K562 (cell line): Measurements from ENCODE around the gene EFCAB8. TPM values are rescaled to one million over a fixed set of nuclear protein-coding genes. Genes with fewer than 3 reads are reported as not detected.

Source experiments
- CBFA2T2 ChIP-seq: fragments of 450-650 bp; conservative IDR thresholded peaks from 2 replicates; pipeline ENCODE4 v1.6.1; 2017; ENCODE audit warnings: mild to moderate bottlenecking
- EGR1 ChIP-seq: fragments of 450-650 bp; conservative IDR thresholded peaks from 2 replicates; pipeline ENCODE4 v1.6.1; 2017; ENCODE audit warnings: mild to moderate bottlenecking
- ETS2 ChIP-seq: IDR thresholded peaks from 2 replicates; pipeline ENCODE4 v1.6.1; 2016; ENCODE audit warnings: borderline replicate concordance, missing genetic modification characterization, mild to moderate bottlenecking, moderate library complexity, missing compliant biosample characterization; ENCODE audit not compliant: poor library complexity, severe bottlenecking
- HES1 ChIP-seq: fragments of 450-650 bp; IDR thresholded peaks from 2 replicates; pipeline ENCODE4 v1.6.1; 2016; ENCODE audit warnings: low read depth, mild to moderate bottlenecking, moderate library complexity
- HMGN3 ChIP-seq: IDR thresholded peaks from 2 replicates; pipeline ENCODE4 v1.6.1; 2011; ENCODE audit warnings: borderline replicate concordance, low read depth, mild to moderate bottlenecking, mixed read lengths, low read length; ENCODE audit not compliant: insufficient read length; ENCODE audit errors: extremely low read depth
- HNRNPK ChIP-seq: fragments of 200-400 bp; formaldehyde crosslinking; IDR thresholded peaks from one replicate; pipeline ENCODE4 v1.6.1; 2018; ENCODE audit warnings: mild to moderate bottlenecking, low read depth, low read length; ENCODE audit not compliant: poor library complexity, severe bottlenecking
- REST ChIP-seq, 2 experiments: fragments of 450-650 bp; formaldehyde crosslinking in 1 of 2; IDR thresholded peaks; 2 replicates each; pipeline versions ENCODE4 v1.4.0 to v1.6.1; 2014 to 2020; ENCODE audit warnings: mild to moderate bottlenecking in 2 of 2, borderline replicate concordance in 1 of 2, low read depth in 1 of 2
- RUNX1 ChIP-seq: sonication (generic); IDR thresholded peaks from 2 replicates; pipeline ENCODE4 v1.6.1; 2016; ENCODE audit warnings: antibody characterized with exemption, low read depth
- SAFB2 ChIP-seq: fragments of 200-400 bp; formaldehyde crosslinking; IDR thresholded peaks from 2 replicates; pipeline ENCODE4 v1.6.1; 2018; ENCODE audit warnings: borderline replicate concordance, low read length, low read depth, moderate library complexity; ENCODE audit not compliant: severe bottlenecking
- SMC3 ChIP-seq: conservative IDR thresholded peaks from 2 replicates; pipeline ENCODE4 v1.6.1; 2011; ENCODE audit warnings: low read depth, low read length, improper control_type of control experiment; ENCODE audit not compliant: insufficient read depth
- SRSF3 ChIP-seq: fragments of 200-400 bp; formaldehyde crosslinking; IDR thresholded peaks from 2 replicates; pipeline ENCODE4 v1.6.1; 2016; ENCODE audit warnings: mild to moderate bottlenecking, low read length, moderate library complexity; ENCODE audit not compliant: insufficient read depth
- ZNF140 ChIP-seq: fragments of 250-450 bp; sonication (Bioruptor Pico); IDR thresholded peaks from 2 replicates; pipeline ENCODE4 v1.8.0; 2021; ENCODE audit warnings: moderate library complexity, mild to moderate bottlenecking, inconsistent platforms
- polyA plus RNA-seq, 8 experiments: library from polyadenylated mRNA; depleted of rRNA in 4 of 8; stranded (reverse) in 5 of 8; unstranded in 3 of 8; fragments of >200 nt; fragmentation: Nextera tagmentation in 2 of 8; fragmentation: Illumina TruSeq in 1 of 8; extraction: Ambion mirVana in 2 of 8; extraction: Trizol in 1 of 8; gene quantifications; 2 replicates each; pipeline versions ENCODE4 v1.2.1 to v1.2.3, GENCODE V29; 2011 to 2014; ENCODE audit warnings: inconsistent platforms in 1 of 8, missing spikeins in 1 of 8
- total RNA-seq, 7 experiments: library from RNA; depleted of rRNA in 6 of 7; stranded (reverse); fragments of >200 nt in 6 of 7; fragmentation: Illumina TruSeq in 2 of 7; extraction: Trizol in 2 of 7; gene quantifications; 2 replicates each; pipeline versions ENCODE4 v1.2.1 to v1.2.3, GENCODE V29; 2011 to 2021; ENCODE audit warnings: low replicate concordance in 1 of 7

The EFCAB8 gene
- total and polyA plus RNA-seq, 9 of the 15 experiments (the other 6 are each of a cell fraction or from before 2014, with no cell fraction given): 0.03 to 0.18 (median 0.11) TPM; not detected in 6

DNA sequence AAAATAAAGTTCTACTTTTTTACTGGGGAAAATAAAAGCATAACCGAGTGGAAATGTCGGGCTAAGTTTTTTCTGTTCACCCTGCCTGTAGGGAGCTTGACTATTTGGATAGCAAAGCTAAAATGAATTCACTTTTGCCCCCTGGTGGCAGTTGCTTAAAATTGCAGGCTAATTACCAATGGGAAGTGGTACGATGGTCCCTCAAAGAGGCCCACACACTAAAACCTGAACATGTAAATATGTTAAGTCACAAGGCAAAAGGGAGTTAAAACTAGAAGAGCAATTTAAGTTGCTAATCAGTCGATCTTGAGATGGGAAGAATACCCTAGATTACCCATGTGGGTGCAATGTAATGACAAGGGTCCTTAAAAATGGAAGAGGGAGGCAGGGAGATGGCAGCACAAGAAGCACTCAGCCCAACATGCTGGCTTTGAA is 146.4 kb downstream of the EFCAB8 start (continued):
- TF ChIP-seq HES1 (no peak), CBFA2T2 (no peak), EGR1 (no peak), REST (IDR thresholded peaks at IDR 0.05; ENCODE audit: borderline replicate concordance) (peak; percentile 21; the same call in 1 of the 2 replicates), REST (CRISPR knock-in tag; IDR thresholded peaks at IDR 0.05; ENCODE audit: low read depth) (no peak), SRSF3 (no peak), SAFB2 (no peak), HNRNPK (no peak), HMGN3 (no peak), SMC3 (0 out of 2 replicates have a peak, but pooled peaks have one; percentile 20), RUNX1 (no peak), ETS2 (tag) (no peak), ZNF140 (CRISPR knock-in tag) (no peak)
